Stimulated activated CD8-positive, alpha-beta memory T cell treated with anti-CD3 and anti-CD28 coated beads, Interleukin-4, amount 100 ng/mL, for 48 hours (primary cell): ENCODE results near the gene GPATCH2L.

Source experiments
- DNase-seq: peaks from one replicate; pipeline ENCODE4 v3.0.0-alpha.2; 2020

GPATCH2L gene

GRCh38 chr14:76203086-76204001 is 51.6 kb downstream of the GPATCH2L start:
- no peak for DNase-seq

DNA sequence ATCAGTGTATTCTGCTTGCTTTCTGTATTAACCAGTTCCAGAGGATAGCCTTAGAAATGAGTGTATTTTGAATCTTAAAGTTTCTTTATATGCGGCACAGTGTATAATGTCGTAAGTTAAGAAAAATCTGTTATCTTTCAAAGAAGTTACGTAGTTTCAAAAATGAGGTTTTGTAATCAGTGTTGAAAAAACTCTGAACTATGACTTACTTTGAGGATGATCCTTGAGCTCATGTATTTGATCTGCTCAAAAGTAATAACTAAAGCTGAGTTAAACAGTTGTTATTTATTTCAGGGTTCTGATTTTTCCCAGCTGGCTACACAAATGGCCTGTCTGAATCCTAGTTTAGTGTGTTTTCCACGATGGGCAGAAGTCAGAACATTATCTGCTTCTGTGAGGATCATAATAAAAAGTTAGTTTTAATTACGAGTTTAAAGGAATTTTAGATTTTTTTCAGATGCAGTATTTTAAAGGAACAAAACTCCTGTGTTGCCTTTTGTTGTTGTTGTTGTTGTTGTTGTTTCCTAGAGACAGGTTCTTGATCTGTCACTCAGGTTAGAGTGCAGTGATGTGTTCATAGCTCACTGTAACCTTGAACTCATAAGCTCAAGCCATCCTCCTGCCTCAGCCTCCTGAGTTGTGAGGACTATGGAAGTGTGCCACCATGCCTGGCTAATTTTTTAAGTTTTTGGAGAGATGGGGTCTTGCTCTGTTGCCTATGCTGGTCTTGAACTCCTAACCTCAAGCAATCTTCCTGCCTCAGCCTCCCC is 52.9 kb downstream of the GPATCH2L start:
- DNase-seq, result no peak

- DNase-seq, result no peak
Measured at GRCh38 chr14:76205708-76206107, 54.0 kb downstream of the GPATCH2L start.

DNA sequence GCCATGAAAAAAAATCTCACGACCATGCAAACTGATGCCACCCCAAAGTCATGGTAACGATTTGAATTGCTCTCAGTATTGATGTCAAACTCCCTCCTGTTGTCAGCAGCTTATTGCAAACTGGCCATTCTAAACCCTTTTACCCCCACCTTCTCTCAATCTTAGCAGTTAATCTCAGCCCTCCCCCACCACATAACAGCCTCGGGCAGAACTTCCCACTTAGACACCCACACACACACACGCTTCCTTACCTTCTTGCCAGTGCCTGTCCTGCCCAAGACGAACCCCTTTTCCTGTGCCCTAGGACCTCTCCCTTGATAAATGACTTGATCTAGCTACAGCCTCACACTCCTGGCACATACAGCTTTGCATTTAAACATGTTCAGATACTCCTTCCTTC is 56.6 kb downstream of the GPATCH2L start:
- DNase-seq, result no peak

- no peak for DNase-seq
Measured at GRCh38 chr14:76212242-76212641, 60.5 kb downstream of the GPATCH2L start.

- no peak for DNase-seq
Measured at GRCh38 chr14:76217179-76217578, 65.5 kb downstream of the GPATCH2L start.

DNA sequence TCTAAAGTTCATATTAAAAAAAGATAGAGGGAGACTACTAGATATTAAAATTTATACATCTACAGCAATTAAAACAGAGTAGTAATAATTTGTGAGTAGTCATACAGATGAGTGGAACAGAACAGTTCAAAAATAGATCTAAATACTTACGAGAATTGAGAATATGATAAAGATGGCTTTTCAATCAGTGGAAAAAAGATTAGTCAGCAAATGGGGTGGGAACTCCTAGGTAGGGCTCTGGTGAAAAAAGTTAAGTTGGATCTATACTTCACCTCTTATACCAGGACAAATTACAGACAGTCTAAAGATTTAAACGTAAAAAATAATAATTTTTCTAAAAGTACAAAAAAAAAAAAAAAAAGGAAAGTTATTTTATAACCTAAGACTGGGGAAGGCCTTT is 66.9 kb downstream of the GPATCH2L start:
- no peak for DNase-seq

DNA sequence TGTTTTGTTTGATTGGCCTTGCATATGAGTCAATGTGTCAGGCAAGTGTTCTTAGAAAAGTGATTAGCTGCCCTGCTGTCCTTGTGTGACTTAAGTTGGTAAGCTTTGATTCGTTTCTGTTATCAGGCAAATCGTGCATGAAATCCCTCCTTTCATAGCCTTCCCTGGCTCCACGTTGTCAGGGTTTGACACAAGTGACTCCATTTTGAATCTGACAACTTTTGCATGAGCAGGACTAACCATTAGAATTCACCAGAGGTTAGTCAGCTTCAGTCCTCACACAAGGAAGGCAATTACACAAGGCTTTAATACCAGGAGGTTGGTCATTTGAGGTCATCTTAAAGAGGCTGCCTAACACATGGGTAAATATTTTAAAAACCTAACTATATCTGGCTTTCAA is 68.2 kb downstream of the GPATCH2L start:
- no peak for DNase-seq

DNA sequence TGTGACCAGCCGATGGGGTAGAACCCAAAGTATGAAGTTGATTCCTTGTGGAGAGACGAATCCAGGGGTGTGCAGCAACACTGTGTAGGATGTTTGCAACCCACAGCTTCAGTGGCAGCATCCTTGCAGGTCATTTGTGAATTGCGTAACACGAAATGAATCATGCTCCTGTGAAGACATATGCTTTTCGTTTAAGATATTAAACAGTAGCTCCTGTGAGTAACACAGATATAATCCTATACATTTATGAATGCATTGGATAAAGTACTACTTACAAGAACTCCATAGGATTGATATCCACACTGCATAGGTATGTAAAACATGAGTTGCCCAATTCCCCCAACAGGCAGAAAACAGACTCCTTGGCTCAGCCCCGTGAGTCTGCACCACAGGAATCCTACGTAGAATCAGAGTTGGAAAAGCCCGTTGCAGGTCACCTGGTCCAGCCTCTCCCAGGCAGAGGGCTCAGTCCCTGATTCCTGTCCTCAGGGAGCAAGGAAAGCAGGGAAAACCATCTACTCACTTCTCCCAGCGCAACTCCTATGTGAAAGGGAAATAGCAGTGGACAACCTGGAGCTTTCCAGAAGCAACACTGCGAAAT is 75.8 kb downstream of the GPATCH2L start:
- DNase-seq, result no peak

GRCh38 chr14:76228138-76228537 is 76.4 kb downstream of the GPATCH2L start:
- DNase-seq, result no peak

GRCh38 chr14:76232800-76233199 is 81.1 kb downstream of the GPATCH2L start:
- DNase-seq, result no peak

- no peak for DNase-seq
Measured at GRCh38 chr14:76235628-76236027, 83.9 kb downstream of the GPATCH2L start.

DNA sequence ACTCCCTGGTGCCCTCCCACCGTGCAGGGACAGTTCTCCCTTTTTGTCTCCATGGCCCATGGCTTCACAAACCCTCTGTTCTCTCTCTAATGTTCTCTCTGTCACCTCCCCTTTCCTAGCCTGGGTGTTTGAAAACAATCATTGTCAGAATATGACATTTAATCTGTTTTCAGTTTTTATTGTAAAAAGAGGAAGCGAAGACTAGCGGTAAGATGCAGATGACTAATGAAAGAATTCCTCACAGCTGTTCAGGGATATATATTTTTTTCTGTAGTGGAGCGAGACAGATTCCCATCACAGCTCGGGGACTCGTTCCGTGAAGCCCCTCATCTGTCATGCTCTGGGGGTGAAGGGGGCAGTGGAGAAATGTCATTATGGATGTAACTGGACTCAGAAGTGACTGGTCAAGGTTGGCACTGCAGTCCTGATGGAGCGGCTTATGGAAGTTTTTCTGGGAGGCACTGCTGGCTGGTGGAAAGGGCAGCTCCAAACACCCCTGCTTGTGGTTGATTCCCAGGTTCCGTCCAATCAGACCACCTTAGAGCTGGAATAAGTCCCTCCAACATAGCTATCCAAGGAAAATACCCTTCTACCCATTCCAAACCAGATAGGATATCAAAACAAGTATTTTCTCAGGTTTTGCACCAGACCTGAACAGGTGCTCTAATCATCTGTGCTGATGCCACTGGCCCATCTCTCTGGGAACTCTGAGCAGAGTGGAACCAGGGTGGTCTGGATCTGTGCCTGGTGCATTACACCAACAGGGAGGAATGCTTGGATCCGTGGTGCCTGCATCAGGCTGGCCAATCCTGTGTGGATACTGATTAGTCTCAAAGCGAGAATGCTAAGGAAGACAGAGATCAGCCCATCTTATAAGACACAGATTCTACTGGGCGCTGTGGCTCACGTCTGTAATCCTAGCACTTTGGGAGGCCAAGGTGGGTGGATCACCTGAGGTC is 84.7 kb downstream of the GPATCH2L start:
- no peak for DNase-seq

- no peak for DNase-seq
Measured at GRCh38 chr14:76237349-76237990, 85.7 kb downstream of the GPATCH2L start.

GRCh38 chr14:76245097-76245496 is 93.4 kb downstream of the GPATCH2L start:
- DNase-seq, result no peak

- no peak for DNase-seq
Measured at GRCh38 chr14:76250302-76250701, 98.6 kb downstream of the GPATCH2L start.

DNA sequence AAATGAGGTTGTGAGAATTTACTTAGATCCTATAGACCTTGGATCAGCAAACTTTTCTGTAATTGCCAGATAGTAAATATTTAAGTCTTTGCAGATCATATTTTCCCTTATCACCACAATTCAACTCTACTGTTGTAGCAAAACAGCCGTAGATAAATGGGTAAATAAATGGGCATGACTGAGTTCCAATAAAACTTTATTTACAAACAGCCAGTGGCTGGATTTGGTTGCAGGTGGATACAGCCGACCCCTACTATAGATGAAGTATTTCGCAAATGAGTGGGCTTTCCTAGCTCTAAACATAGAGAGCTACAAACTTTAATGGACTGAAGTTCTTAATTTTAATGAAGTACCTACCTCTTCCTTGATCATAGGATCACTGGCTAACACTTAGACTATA is 100.7 kb downstream of the GPATCH2L start:
- DNase-seq, result no peak

DNA sequence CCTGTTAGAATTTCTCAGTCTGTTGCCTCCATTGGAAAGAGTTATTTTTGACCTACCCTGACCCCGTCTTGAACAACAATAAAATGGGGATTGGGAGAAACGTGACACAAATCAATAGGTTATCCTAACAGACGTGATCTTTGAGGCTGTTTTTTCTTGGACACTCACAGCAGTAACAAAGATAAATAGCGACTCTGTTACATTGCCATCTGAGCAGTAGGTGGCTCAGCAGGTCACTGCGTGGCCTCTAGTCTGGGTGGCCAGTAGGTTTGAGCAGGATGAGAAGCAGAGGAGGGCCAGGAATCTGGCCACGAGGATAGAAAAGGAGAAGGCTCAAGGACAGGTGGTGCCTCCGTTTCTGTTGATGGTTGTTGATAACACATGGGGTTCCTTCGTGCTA is 101.4 kb downstream of the GPATCH2L start:
- DNase-seq, result no peak

GRCh38 chr14:76256545-76256944 is 104.8 kb downstream of the GPATCH2L start:
- DNase-seq, result no peak

DNA sequence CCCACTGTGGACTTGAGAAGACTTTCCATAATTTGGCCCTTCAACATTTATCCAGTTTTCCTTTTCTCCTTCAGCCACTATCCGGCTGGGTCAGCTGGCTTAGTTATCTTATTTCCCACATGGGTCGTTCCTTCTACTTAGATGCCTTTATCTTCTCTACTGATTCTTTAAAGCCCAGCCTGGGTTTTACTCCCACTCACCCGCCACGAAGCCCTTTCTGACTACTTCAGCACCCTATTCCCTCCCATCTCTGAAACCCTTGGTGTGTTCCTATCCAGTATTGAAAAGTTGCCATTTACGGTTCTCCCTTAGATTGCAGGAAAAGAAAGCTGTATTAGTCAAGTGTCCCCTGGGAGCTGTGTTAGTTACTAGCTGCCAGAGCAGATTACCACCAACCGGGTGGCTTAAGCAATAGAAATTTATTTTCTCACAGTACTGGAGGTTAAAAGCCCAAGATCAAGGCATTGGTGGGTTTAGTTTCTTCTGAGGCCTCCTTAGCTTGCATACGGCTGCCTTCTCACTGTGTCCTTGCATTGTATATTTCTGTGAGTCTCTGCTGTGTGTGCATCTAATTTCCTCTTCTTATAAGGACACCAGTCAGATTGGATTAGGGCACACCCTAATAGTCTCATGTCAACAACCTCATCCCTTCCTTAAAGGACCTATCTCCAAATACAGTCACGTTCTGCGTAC is 105.5 kb downstream of the GPATCH2L start:
- no peak for DNase-seq

DNA sequence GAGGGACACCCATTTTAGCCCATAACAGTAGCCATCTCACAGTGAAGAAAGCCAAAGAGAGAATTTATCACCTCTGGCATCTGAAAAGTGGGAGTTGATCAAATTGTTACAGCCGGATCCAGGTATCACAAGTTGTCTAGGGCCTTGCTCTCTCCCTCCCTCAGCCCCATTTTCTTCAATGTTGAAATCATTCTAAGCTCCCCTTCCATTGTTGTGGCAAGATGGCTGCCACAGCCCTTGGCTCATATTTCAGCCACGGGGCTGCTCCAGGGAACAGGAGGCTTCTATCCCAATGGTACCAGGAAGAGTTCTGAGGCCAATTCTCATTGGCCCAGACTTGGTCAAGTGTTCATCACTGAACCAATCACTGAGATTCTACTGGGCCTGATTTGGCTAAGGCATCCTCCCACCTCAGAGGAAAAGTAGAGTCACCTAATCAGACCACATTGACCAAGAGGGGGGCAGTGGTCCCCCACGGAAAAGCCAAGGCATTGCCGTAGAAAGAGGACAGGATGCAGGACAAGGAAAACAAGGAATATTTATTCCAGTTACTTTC is 106.2 kb downstream of the GPATCH2L start:
- no peak for DNase-seq
